Endothelial cell of umbilical vein (primary cell): Measurements from ENCODE around the gene NF1. TPM values are rescaled to one million over a fixed set of nuclear protein-coding genes. Genes with fewer than 3 reads are reported as not detected.

Experiments used
- BruUV-seq: library from RNA; stranded (reverse); fragments of 400-500 nt; replicated peaks from 2 replicates; lab custom pipeline; 2021; lab: Mats Ljungman, UMichigan
- CTCF ChIA-PET: fragments of 300-600, 350-600 bp; sonication (Branson Sonifier 250); formaldehyde crosslinking; loops from one replicate; lab custom pipeline; 2021; ENCODE audit warnings: antibody characterized with exemption, inconsistent platforms; lab: Charles Lee
- POLR2A ChIA-PET: fragments of 300-600, 350-600 bp; sonication (Branson Sonifier 250); formaldehyde crosslinking; loops from one replicate; lab custom pipeline; 2021; ENCODE audit warnings: antibody characterized with exemption, inconsistent platforms; lab: Charles Lee
- DNase-seq: peaks from one replicate; pipeline ENCODE4 v3.0.0-alpha.2; 2011; ENCODE audit warnings: low read depth, low spot score
- FAIRE-seq: peaks from 2 replicates; lab custom pipeline; 2011; peaks lifted over from hg19 to GRCh38; lab: Jason Lieb, UNC
- H2AFZ ChIP-seq: 2 replicates; pipeline ENCODE4 v1.6.0; 2012; ENCODE audit warnings: low read depth, low read length, control low read depth, inconsistent platforms
- H3K27ac ChIP-seq: 2 replicates; pipeline ENCODE4 v1.5.1; 2011; ENCODE audit warnings: low read depth, mild to moderate bottlenecking, control low read depth, low read length, moderate library complexity; ENCODE audit not compliant: insufficient read depth
- H3K27me3 ChIP-seq, 2 experiments: 2 replicates each; pipeline versions ENCODE4 v1.6.0 to v1.6.1; 2011; ENCODE audit warnings: low read length in 2 of 2, mixed read lengths in 1 of 2; ENCODE audit not compliant: control insufficient read depth in 2 of 2, insufficient read depth in 2 of 2
- H3K36me3 ChIP-seq, 2 experiments: 2 replicates in 1 of 2; 3 replicates in 1 of 2; pipeline ENCODE4 v1.5.1; 2011; ENCODE audit warnings: low read length in 2 of 2, mild to moderate bottlenecking in 1 of 2, moderate library complexity in 1 of 2; ENCODE audit not compliant: control insufficient read depth in 2 of 2, insufficient read depth in 2 of 2; ENCODE audit errors: extremely low read depth in 1 of 2
- H3K4me1 ChIP-seq: 3 replicates; pipeline ENCODE4 v1.5.1; 2011; ENCODE audit warnings: mild to moderate bottlenecking, low read length; ENCODE audit not compliant: control insufficient read depth, insufficient read depth; ENCODE audit errors: extremely low read depth
- H3K4me2 ChIP-seq: 2 replicates; pipeline ENCODE4 v1.6.1; 2011; ENCODE audit warnings: low read length, control low read depth, mixed read lengths; ENCODE audit not compliant: insufficient read depth
- H3K4me3 ChIP-seq, 3 experiments: fragments of 200-600 bp in 1 of 3; sonication (generic), shearing (Covaris generic) in 1 of 3; replicated peaks in 1 of 3; 2 replicates each; pipeline ENCODE4 v1.5.1; 2011 to 2016; ENCODE audit warnings: control low read depth in 3 of 3, low read length in 3 of 3, mild to moderate bottlenecking in 2 of 3, inconsistent platforms in 1 of 3, low read depth in 1 of 3, moderate library complexity in 1 of 3; ENCODE audit not compliant: insufficient read depth in 1 of 3
- H3K79me2 ChIP-seq: 2 replicates; pipeline ENCODE4 v1.6.0; 2012; ENCODE audit warnings: low read length, inconsistent platforms; ENCODE audit not compliant: control insufficient read depth, insufficient read depth
- H3K9ac ChIP-seq: replicated peaks from 2 replicates; pipeline ENCODE3; 2011; ENCODE audit warnings: low read length, control low read depth; ENCODE audit not compliant: insufficient read depth; ENCODE audit errors: extremely low read depth
- H3K9me1 ChIP-seq: replicated peaks from 3 replicates; pipeline ENCODE4 v1.6.0; 2011; ENCODE audit warnings: mild to moderate bottlenecking, low read length; ENCODE audit not compliant: control insufficient read depth, insufficient read depth; ENCODE audit errors: extremely low read depth
- H3K9me3 ChIP-seq: replicated peaks from 2 replicates; pipeline ENCODE4 v1.5.1; 2012; ENCODE audit warnings: low read length, inconsistent platforms; ENCODE audit not compliant: control insufficient read depth, insufficient read depth
- H4K20me1 ChIP-seq: replicated peaks from 2 replicates; pipeline ENCODE3; 2011; ENCODE audit warnings: mild to moderate bottlenecking, low read length; ENCODE audit not compliant: control insufficient read depth, insufficient read depth; ENCODE audit errors: extremely low read depth
- EZH2 ChIP-seq: IDR thresholded peaks from 2 replicates; pipeline ENCODE4 v1.6.1; 2012; ENCODE audit warnings: borderline replicate concordance, low read depth, mild to moderate bottlenecking, moderate library complexity, low read length, inconsistent platforms; ENCODE audit not compliant: severe bottlenecking
- JUN ChIP-seq: IDR thresholded peaks from 2 replicates; pipeline ENCODE4 v1.6.1; 2011; ENCODE audit warnings: borderline replicate concordance, low read depth; ENCODE audit not compliant: insufficient read length, insufficient read depth
- POLR2A ChIP-seq: IDR thresholded peaks from 2 replicates; pipeline ENCODE4 v1.6.1; 2012; ENCODE audit warnings: low read depth, mild to moderate bottlenecking, control low read depth, low read length
- dilution Hi-C: fragments of 300-500 bp; cut with MboI; formaldehyde crosslinking; loops from one replicate; pipeline ENCODE4 v1.15.0; 2019; ENCODE audit warnings: low sequenced_read_pairs; ENCODE audit not compliant: extremely low pct_ligation_motif_present
- intact Hi-C: fragments of 100-400 bp; cut with micrococcal nuclease; formaldehyde crosslinking; loops from one replicate; pipeline ENCODE4 v1.10.0; 2022
- polyA plus RNA-seq, 4 experiments: library from polyadenylated mRNA; depleted of rRNA in 3 of 4; stranded (reverse) in 3 of 4; unstranded in 1 of 4; fragments of >200 nt; gene quantifications; 2 replicates each; pipeline versions ENCODE4 v1.2.1 to v1.2.3, GENCODE V29; 2011 to 2012; ENCODE audit warnings: missing spikeins in 1 of 4
- total RNA-seq: library from RNA; stranded (reverse); gene quantifications from 2 replicates; pipeline ENCODE4 v1.2.3, GENCODE V29; 2021
- TF ChIP-seq, protein P1 (sequence below), 2 donors: IDR thresholded peaks; 1 replicate in 1 of 2; 2 replicates in 1 of 2; pipeline ENCODE4 v1.5.1; 2011; ENCODE audit warnings: low read length in 2 of 2, mild to moderate bottlenecking in 2 of 2, moderate library complexity in 2 of 2, control low read depth in 1 of 2, inconsistent platforms in 1 of 2, low read depth in 1 of 2; ENCODE audit not compliant: insufficient read depth in 1 of 2; ENCODE audit errors: extremely low read depth in 1 of 2

The NF1 gene
- total and polyA plus RNA-seq, 2 donors (not counting 3 experiments of a cell fraction or from before 2014, with no cell fraction given): 13.7 to 42.4 TPM

DNA sequence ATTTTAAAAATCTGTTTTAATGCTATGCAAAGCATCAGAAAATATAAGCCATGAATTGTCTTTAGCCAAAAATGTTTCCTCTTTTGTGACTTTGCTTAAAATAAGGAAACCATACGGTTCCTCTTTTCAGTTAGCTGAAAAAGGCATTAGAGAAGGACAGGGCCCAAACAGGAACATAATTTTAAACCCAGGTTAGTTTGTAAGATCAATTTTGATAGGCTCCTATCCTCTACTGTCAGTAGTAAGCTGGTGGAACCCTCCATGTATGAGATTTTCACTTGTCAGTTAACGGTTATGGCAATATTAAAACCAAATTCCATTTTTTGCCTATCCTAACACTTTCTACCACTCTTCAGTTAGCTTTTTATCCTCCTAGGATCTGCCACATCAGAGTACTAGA is 214.8 kb downstream of the NF1 start:
- FAIRE-seq: no peak
- H3K9me3 ChIP-seq: no peaks in the 10 kb centered on the region
- POLR2A ChIA-PET: no interaction called here

DNA sequence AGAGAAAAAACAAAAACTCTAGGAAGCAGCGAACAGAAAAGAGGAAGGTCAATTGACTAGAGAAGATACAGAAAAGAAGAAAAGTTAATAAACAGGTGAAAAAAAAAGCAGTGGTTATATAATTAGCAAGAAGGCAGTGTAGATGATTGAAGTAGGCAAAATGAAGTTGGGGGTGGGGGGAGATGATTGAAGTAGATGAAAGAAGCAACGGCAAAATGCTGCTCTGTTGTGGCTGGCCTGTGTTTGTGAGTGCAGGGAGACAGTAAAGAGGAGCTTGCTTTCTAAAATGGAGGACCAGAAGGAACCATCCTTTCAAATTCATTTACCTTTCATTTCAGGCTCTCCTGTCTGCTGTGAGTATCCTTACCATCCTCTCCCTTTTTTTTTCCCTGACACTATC is 215.5 kb downstream of the NF1 start:
- no peak overlapping the region for H2AFZ ChIP-seq
- no peaks in the 10 kb centered on the region for H4K20me1 ChIP-seq
- H3K9me3 ChIP-seq: no peaks in the 10 kb centered on the region
- H3K27me3 ChIP-seq: no peaks in the 10 kb centered on the region
- BruUV-seq: no TSS peak
- peaks cover 5% of the 10 kb centered on the region for H3K79me2 ChIP-seq
- H3K9me1 ChIP-seq: no peaks in the 10 kb centered on the region
- dilution Hi-C loops: no loop called here
- POLR2A ChIA-PET: interaction anchor here (0.6 kb wide), 1 partner anchor 174 kb away, joined by 4 read pairs; no protein-coding TSS in a partner anchor
- FAIRE-seq: no peak
- TF ChIP-seq POLR2A (no peak), EZH2 (no peak), JUN (no peak)
- TF ChIP-seq, protein P1, sequence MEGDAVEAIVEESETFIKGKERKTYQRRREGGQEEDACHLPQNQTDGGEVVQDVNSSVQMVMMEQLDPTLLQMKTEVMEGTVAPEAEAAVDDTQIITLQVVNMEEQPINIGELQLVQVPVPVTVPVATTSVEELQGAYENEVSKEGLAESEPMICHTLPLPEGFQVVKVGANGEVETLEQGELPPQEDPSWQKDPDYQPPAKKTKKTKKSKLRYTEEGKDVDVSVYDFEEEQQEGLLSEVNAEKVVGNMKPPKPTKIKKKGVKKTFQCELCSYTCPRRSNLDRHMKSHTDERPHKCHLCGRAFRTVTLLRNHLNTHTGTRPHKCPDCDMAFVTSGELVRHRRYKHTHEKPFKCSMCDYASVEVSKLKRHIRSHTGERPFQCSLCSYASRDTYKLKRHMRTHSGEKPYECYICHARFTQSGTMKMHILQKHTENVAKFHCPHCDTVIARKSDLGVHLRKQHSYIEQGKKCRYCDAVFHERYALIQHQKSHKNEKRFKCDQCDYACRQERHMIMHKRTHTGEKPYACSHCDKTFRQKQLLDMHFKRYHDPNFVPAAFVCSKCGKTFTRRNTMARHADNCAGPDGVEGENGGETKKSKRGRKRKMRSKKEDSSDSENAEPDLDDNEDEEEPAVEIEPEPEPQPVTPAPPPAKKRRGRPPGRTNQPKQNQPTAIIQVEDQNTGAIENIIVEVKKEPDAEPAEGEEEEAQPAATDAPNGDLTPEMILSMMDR (IDR thresholded peaks at IDR 0.05; ENCODE audit: extremely low read depth in 1 of 2, insufficient read depth in 1 of 2, low read depth in 1 of 2, low read length in 2 of 2): no peak
- intact Hi-C loops: loop anchor here (5.0 kb wide), 1 partner anchor 43 kb away; no protein-coding TSS in a partner anchor
- H3K4me2 ChIP-seq: no peak overlapping the region
- no peak for DNase-seq
- peaks cover 21% of the 10 kb centered on the region for H3K4me1 ChIP-seq
- H3K27ac ChIP-seq: no peak overlapping the region
- H3K9ac ChIP-seq: no peak overlapping the region
- CTCF ChIA-PET: interaction anchor here (0.8 kb wide), 1 partner anchor 22 kb away, joined by 3 read pairs; no protein-coding TSS in a partner anchor
- H3K4me3 ChIP-seq: no peak overlapping the region
- H3K36me3 ChIP-seq: no peaks in the 10 kb centered on the region

More for the DNA sequence above, 214.8 kb downstream of the NF1 start:
- H3K79me2 ChIP-seq: peaks cover 5% of the 10 kb centered on the region
- no peak overlapping the region for H3K27ac ChIP-seq
- H3K4me2 ChIP-seq: no peak overlapping the region
- peaks cover 17% of the 10 kb centered on the region for H3K4me1 ChIP-seq
- no peaks in the 10 kb centered on the region for H3K9me1 ChIP-seq
- intact Hi-C loops: no loop called here
- dilution Hi-C loops: no loop called here
- no TSS peak for BruUV-seq
- H3K27me3 ChIP-seq: no peaks in the 10 kb centered on the region
- H2AFZ ChIP-seq: no peak overlapping the region
- TF ChIP-seq JUN: no peak
- no peaks in the 10 kb centered on the region for H3K36me3 ChIP-seq
- no peak for DNase-seq
- no peak overlapping the region for H3K9ac ChIP-seq
- no peaks in the 10 kb centered on the region for H4K20me1 ChIP-seq
- H3K4me3 ChIP-seq: no peak overlapping the region
- CTCF ChIA-PET: no interaction called here
